Left ventricle myocardium inferior (tissue), 1 donor: ENCODE results near the gene YJEFN3. TPM values are rescaled to one million over a fixed set of nuclear protein-coding genes. Genes with fewer than 3 reads are reported as not detected.

Source experiments
- DNase-seq: peaks from one replicate; pipeline ENCODE4 v3.0.0-alpha.2; 2020
- H3K27ac ChIP-seq: fragments of 200-600 bp; replicated peaks from 2 replicates; pipeline ENCODE4 v1.8.0; 2021
- H3K27me3 ChIP-seq: fragments of 200-600 bp; 2 replicates; pipeline ENCODE4 v1.8.0; 2021; ENCODE audit warnings: low read depth
- H3K36me3 ChIP-seq: fragments of 200-600 bp; 2 replicates; pipeline ENCODE4 v1.8.0; 2021
- H3K4me1 ChIP-seq: fragments of 200-600 bp; 2 replicates; pipeline ENCODE4 v1.8.0; 2021
- H3K4me3 ChIP-seq: fragments of 200-600 bp; 2 replicates; pipeline ENCODE4 v1.8.0; 2021; ENCODE audit warnings: mild to moderate bottlenecking, moderate library complexity
- H3K9me3 ChIP-seq: fragments of 200-600 bp; replicated peaks from 2 replicates; pipeline ENCODE4 v1.8.0; 2021
- CTCF ChIP-seq: fragments of 200-600 bp; IDR thresholded peaks from 2 replicates; pipeline ENCODE4 v1.8.0; 2021; ENCODE audit warnings: antibody characterized with exemption, mild to moderate bottlenecking, borderline replicate concordance
- intact Hi-C: fragments of 100-400 bp; cut with micrococcal nuclease; formaldehyde crosslinking; loops from one replicate; pipeline ENCODE4 v1.11.0; 2022
- total RNA-seq: library from RNA; stranded (reverse); fragmentation: NEBNext Ultra II Directional; extraction: Animal tissue kit (Norgen Biotek cat#: 25700); gene quantifications from one replicate; pipeline ENCODE4 v1.2.1, GENCODE V29; 2021
- donor health status: DM: no; HTN: yes; CAD: no; lungs with severe emphysema.

YJEFN3 gene
- total RNA-seq, 1 donor from 2014 or later = 7.8 TPM

GRCh38 chr19:19524053-19524452 lies 4.7 kb upstream of the YJEFN3 start:
- Histone ChIP-seq H3K4me1 (peaks cover 70% of the 10 kb centered on the region), H3K9me3 (no peaks in the 10 kb centered on the region), H3K36me3 (peaks cover 56% of the 10 kb centered on the region), H3K27ac (no peak overlapping the region), H3K27me3 (no peaks in the 10 kb centered on the region), H3K4me3 (no peak overlapping the region)
- no peak for DNase-seq
- no peak for TF ChIP-seq CTCF
- intact Hi-C loops = no loop called here

- H3K27ac ChIP-seq = no peak overlapping the region
- peaks cover 38% of the 10 kb centered on the region for H3K36me3 ChIP-seq
- no peaks in the 10 kb centered on the region for H3K9me3 ChIP-seq
- TF ChIP-seq CTCF = no peak
- no peak for DNase-seq
- H3K4me3 ChIP-seq = no peak overlapping the region
- H3K4me1 ChIP-seq = peaks cover 57% of the 10 kb centered on the region
- intact Hi-C loops = no loop called here
- H3K27me3 ChIP-seq = no peaks in the 10 kb centered on the region
Observed at GRCh38 chr19:19525611-19526380, 2.9 kb upstream of the YJEFN3 start.

- Histone ChIP-seq H3K4me1 (peaks cover 54% of the 10 kb centered on the region), H3K27me3 (no peaks in the 10 kb centered on the region), H3K4me3 (no peak overlapping the region), H3K36me3 (peaks cover 36% of the 10 kb centered on the region), H3K27ac (no peak overlapping the region), H3K9me3 (no peaks in the 10 kb centered on the region)
- DNase-seq = no peak
- no peak for TF ChIP-seq CTCF
- intact Hi-C loops = no loop called here
Observed at GRCh38 chr19:19526581-19527370, 1.9 kb upstream of the YJEFN3 start.

GRCh38 chr19:19527371-19527656 lies 1.4 kb upstream of the YJEFN3 start:
- Histone ChIP-seq H3K9me3 (no peaks in the 10 kb centered on the region), H3K27me3 (no peaks in the 10 kb centered on the region), H3K36me3 (peaks cover 36% of the 10 kb centered on the region), H3K27ac (no peak overlapping the region), H3K4me1 (peaks cover 59% of the 10 kb centered on the region), H3K4me3 (no peak overlapping the region)
- intact Hi-C loops = no loop called here
- no peak for DNase-seq
- TF ChIP-seq CTCF = no peak

GRCh38 chr19:19527674-19528625 lies 761 bp upstream of the YJEFN3 start:
- Histone ChIP-seq H3K27ac (no peak overlapping the region), H3K4me3 (no peak overlapping the region), H3K27me3 (no peaks in the 10 kb centered on the region), H3K36me3 (peaks cover 36% of the 10 kb centered on the region), H3K4me1 (peaks cover 57% of the 10 kb centered on the region), H3K9me3 (no peaks in the 10 kb centered on the region)
- DNase-seq = no peak
- no peak for TF ChIP-seq CTCF
- intact Hi-C loops = no loop called here
